K562 (cell line): Measurements from ENCODE around the gene CCSER2. TPM values are rescaled to one million over a fixed set of nuclear protein-coding genes. Genes with fewer than 3 reads are reported as not detected.

Experiments
- GTF2E2 ChIP-seq: fragments of 200-800 bp; sonication (Bioruptor generic); IDR thresholded peaks from 2 replicates; pipeline ENCODE4 v1.6.1; 2016; ENCODE audit warnings: missing genetic modification characterization, missing compliant biosample characterization
- MCM3 ChIP-seq: fragments of 450-650 bp; IDR thresholded peaks from 2 replicates; pipeline ENCODE4 v1.6.1; 2016
- PURB ChIP-seq: sonication (generic); formaldehyde crosslinking; IDR thresholded peaks from 2 replicates; pipeline ENCODE4 v1.9.0; 2021; ENCODE audit warnings: low read depth, mild to moderate bottlenecking, missing genetic modification reagents
- SP2 ChIP-seq: IDR thresholded peaks from 2 replicates; pipeline ENCODE4 v1.6.1; 2011; ENCODE audit warnings: mild to moderate bottlenecking, low read depth, low read length, moderate library complexity; ENCODE audit not compliant: poor library complexity, severe bottlenecking; ENCODE audit errors: extremely low read depth
- polyA plus RNA-seq, 8 experiments: library from polyadenylated mRNA; depleted of rRNA in 4 of 8; stranded (reverse) in 5 of 8; unstranded in 3 of 8; fragments of >200 nt; fragmentation: Nextera tagmentation in 2 of 8; fragmentation: Illumina TruSeq in 1 of 8; extraction: Ambion mirVana in 2 of 8; extraction: Trizol in 1 of 8; gene quantifications; 2 replicates each; pipeline versions ENCODE4 v1.2.1 to v1.2.3, GENCODE V29; 2011 to 2014; ENCODE audit warnings: inconsistent platforms in 1 of 8, missing spikeins in 1 of 8
- total RNA-seq, 7 experiments: library from RNA; depleted of rRNA in 6 of 7; stranded (reverse); fragments of >200 nt in 6 of 7; fragmentation: Illumina TruSeq in 2 of 7; extraction: Trizol in 2 of 7; gene quantifications; 2 replicates each; pipeline versions ENCODE4 v1.2.1 to v1.2.3, GENCODE V29; 2011 to 2021; ENCODE audit warnings: low replicate concordance in 1 of 7
- TF ChIP-seq, protein P1 (sequence below): fragments of 250-450 bp; sonication (Bioruptor Pico); IDR thresholded peaks from 2 replicates; pipeline ENCODE4 v1.4.0; 2020
- TF ChIP-seq, protein P2 (sequence below): sonication (generic); formaldehyde crosslinking; IDR thresholded peaks from 2 replicates; pipeline ENCODE4 v1.8.1; 2022; ENCODE audit warnings: missing genetic modification reagents

The CCSER2 gene
- total and polyA plus RNA-seq, 9 of the 15 experiments (the other 6 are each of a cell fraction or from before 2014, with no cell fraction given), result 2.7 to 15.1 (median 9.7) TPM

DNA sequence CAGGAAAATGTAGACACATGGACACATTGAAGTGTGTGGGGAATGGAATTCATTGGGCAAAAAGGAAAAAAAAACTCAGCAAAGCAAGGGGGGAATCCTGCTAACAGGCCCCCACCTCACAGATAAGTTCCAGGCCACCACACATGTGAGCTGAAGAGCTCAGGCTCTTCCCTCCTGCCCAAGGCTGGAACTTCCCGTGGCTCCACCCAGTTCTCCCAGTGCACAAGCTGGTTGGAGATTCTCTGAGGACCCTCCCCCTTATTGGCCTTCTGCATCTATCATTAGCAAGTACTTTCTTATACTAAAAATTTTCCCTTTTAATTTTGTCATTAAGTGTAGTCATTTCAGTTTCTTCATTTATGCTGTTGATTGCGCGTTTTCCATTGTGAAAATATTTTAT lies 190.8 kb downstream of the CCSER2 start (continued):
- TF ChIP-seq, protein P1, sequence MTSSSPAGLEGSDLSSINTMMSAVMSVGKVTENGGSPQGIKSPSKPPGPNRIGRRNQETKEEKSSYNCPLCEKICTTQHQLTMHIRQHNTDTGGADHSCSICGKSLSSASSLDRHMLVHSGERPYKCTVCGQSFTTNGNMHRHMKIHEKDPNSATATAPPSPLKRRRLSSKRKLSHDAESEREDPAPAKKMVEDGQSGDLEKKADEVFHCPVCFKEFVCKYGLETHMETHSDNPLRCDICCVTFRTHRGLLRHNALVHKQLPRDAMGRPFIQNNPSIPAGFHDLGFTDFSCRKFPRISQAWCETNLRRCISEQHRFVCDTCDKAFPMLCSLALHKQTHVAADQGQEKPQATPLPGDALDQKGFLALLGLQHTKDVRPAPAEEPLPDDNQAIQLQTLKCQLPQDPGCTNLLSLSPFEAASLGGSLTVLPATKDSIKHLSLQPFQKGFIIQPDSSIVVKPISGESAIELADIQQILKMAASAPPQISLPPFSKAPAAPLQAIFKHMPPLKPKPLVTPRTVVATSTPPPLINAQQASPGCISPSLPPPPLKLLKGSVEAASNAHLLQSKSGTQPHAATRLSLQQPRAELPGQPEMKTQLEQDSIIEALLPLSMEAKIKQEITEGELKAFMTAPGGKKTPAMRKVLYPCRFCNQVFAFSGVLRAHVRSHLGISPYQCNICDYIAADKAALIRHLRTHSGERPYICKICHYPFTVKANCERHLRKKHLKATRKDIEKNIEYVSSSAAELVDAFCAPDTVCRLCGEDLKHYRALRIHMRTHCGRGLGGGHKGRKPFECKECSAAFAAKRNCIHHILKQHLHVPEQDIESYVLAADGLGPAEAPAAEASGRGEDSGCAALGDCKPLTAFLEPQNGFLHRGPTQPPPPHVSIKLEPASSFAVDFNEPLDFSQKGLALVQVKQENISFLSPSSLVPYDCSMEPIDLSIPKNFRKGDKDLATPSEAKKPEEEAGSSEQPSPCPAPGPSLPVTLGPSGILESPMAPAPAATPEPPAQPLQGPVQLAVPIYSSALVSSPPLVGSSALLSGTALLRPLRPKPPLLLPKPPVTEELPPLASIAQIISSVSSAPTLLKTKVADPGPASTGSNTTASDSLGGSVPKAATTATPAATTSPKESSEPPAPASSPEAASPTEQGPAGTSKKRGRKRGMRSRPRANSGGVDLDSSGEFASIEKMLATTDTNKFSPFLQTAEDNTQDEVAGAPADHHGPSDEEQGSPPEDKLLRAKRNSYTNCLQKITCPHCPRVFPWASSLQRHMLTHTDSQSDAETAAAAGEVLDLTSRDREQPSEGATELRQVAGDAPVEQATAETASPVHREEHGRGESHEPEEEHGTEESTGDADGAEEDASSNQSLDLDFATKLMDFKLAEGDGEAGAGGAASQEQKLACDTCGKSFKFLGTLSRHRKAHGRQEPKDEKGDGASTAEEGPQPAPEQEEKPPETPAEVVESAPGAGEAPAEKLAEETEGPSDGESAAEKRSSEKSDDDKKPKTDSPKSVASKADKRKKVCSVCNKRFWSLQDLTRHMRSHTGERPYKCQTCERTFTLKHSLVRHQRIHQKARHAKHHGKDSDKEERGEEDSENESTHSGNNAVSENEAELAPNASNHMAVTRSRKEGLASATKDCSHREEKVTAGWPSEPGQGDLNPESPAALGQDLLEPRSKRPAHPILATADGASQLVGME (CRISPR knock-in tag), result no peak
- TF ChIP-seq, protein P2, sequence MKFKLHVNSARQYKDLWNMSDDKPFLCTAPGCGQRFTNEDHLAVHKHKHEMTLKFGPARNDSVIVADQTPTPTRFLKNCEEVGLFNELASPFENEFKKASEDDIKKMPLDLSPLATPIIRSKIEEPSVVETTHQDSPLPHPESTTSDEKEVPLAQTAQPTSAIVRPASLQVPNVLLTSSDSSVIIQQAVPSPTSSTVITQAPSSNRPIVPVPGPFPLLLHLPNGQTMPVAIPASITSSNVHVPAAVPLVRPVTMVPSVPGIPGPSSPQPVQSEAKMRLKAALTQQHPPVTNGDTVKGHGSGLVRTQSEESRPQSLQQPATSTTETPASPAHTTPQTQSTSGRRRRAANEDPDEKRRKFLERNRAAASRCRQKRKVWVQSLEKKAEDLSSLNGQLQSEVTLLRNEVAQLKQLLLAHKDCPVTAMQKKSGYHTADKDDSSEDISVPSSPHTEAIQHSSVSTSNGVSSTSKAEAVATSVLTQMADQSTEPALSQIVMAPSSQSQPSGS, result no peak
- TF ChIP-seq SP2 (no peak), MCM3 (no peak), GTF2E2 (tag) (no peak), PURB (no peak)
